Hair follicle dermal papilla cell (primary cell): ENCODE measurements around the gene ETAA1. TPM values are rescaled to one million over a fixed set of nuclear protein-coding genes. Genes with fewer than 3 reads are reported as not detected.

Source experiments
- total RNA-seq: library from RNA; depleted of rRNA; stranded (reverse); fragments of >200 nt; gene quantifications from 2 replicates; pipeline ENCODE4 v1.2.3, GENCODE V29; 2012

Gene ETAA1
- total RNA-seq: 15.1 and 17.5 TPM in 2 replicates

GRCh38 chr2:67397143-67397986 lies at the start of gene ETAA1:
ETAA1 (plus strand) TSS chr2:67397333; CDS start chr2:67397449, 116 bp downstream.

